ENCODE results near the gene IL37.

The IL37 gene

GRCh38 chr2:112917856-112918255 lies 6.9 kb downstream of the IL37 start:
- Histone ChIP-seq H3K9ac (ENCODE audit: low read length) (no peak overlapping the region), H4K20me1 (ENCODE audit: insufficient read depth, low read length) (no peaks in the 10 kb centered on the region), H3F3A (ENCODE audit: insufficient read depth, low read length) (no peaks in the 10 kb centered on the region), H3K79me2 (ENCODE audit: insufficient read depth, low read length) (no peaks in the 10 kb centered on the region), H3K9me3 (ENCODE audit: low read length) (no peaks in the 10 kb centered on the region), H3K9me2 (ENCODE audit: low read depth, low read length) (no peaks in the 10 kb centered on the region), H3K4me2 (ENCODE audit: low read length) (no peak overlapping the region), H3K27me3 (ENCODE audit: insufficient read depth, low read length) (0 out of 2 replicates have a peak, but pooled peaks cover 2% of the 10 kb centered on the region), H3K36me3 (ENCODE audit: insufficient read depth, low read length) (no peaks in the 10 kb centered on the region), H2AFZ (ENCODE audit: low read length) (no peak overlapping the region), H3K27ac (ENCODE audit: low read depth, low read length, poor library complexity, severe bottlenecking) (no peak overlapping the region), H3K4me3 (ENCODE audit: low read depth, low read length, poor library complexity, severe bottlenecking) (no peak overlapping the region), H3K4me1 (ENCODE audit: insufficient read depth, low read length, severe bottlenecking) (no peaks in the 10 kb centered on the region)
- TF ChIP-seq EZH2 (IDR thresholded peaks at IDR 0.05; ENCODE audit: borderline replicate concordance, low read length), result no peak
- TF ChIP-seq CTCF (IDR thresholded peaks at IDR 0.05; ENCODE audit: low read length), result no peak

GRCh38 chr2:112918256-112918655 lies 7.3 kb downstream of the IL37 start:
- 0 out of 2 replicates have a peak, but pooled peaks cover 3% of the 10 kb centered on the region for H3K27me3 ChIP-seq (ENCODE audit: insufficient read depth, low read length)
- H3K9me2 ChIP-seq (ENCODE audit: low read depth, low read length), result no peaks in the 10 kb centered on the region
- no peak overlapping the region for H3K4me3 ChIP-seq (ENCODE audit: low read depth, low read length, poor library complexity, severe bottlenecking)
- H4K20me1 ChIP-seq (ENCODE audit: insufficient read depth, low read length), result no peaks in the 10 kb centered on the region
- no peak overlapping the region for H3K27ac ChIP-seq (ENCODE audit: low read depth, low read length, poor library complexity, severe bottlenecking)
- TF ChIP-seq CTCF (IDR thresholded peaks at IDR 0.05; ENCODE audit: low read length), result no peak
- no peak for TF ChIP-seq EZH2 (IDR thresholded peaks at IDR 0.05; ENCODE audit: borderline replicate concordance, low read length)
- H2AFZ ChIP-seq (ENCODE audit: low read length), result no peak overlapping the region
- H3K9me3 ChIP-seq (ENCODE audit: low read length), result no peaks in the 10 kb centered on the region
- H3K4me2 ChIP-seq (ENCODE audit: low read length), result no peak overlapping the region
- H3K36me3 ChIP-seq (ENCODE audit: insufficient read depth, low read length), result no peaks in the 10 kb centered on the region
- H3K4me1 ChIP-seq (ENCODE audit: insufficient read depth, low read length, severe bottlenecking), result no peaks in the 10 kb centered on the region
- no peak overlapping the region for H3K9ac ChIP-seq (ENCODE audit: low read length)
- H3K79me2 ChIP-seq (ENCODE audit: insufficient read depth, low read length), result no peaks in the 10 kb centered on the region
- H3F3A ChIP-seq (ENCODE audit: insufficient read depth, low read length), result no peaks in the 10 kb centered on the region

GRCh38 chr2:112919086-112919485 lies 8.1 kb downstream of the IL37 start:
- Histone ChIP-seq H3K9ac (ENCODE audit: low read length) (no peak overlapping the region), H3K27me3 (ENCODE audit: insufficient read depth, low read length) (0 out of 2 replicates have a peak, but pooled peaks cover 3% of the 10 kb centered on the region), H3K4me3 (ENCODE audit: low read depth, low read length, poor library complexity, severe bottlenecking) (no peak overlapping the region), H2AFZ (ENCODE audit: low read length) (no peak overlapping the region), H4K20me1 (ENCODE audit: insufficient read depth, low read length) (no peaks in the 10 kb centered on the region), H3K36me3 (ENCODE audit: insufficient read depth, low read length) (no peaks in the 10 kb centered on the region), H3K4me2 (ENCODE audit: low read length) (no peak overlapping the region), H3K79me2 (ENCODE audit: insufficient read depth, low read length) (no peaks in the 10 kb centered on the region), H3K9me3 (ENCODE audit: low read length) (no peaks in the 10 kb centered on the region), H3K9me2 (ENCODE audit: low read depth, low read length) (no peaks in the 10 kb centered on the region), H3F3A (ENCODE audit: insufficient read depth, low read length) (no peaks in the 10 kb centered on the region), H3K4me1 (ENCODE audit: insufficient read depth, low read length, severe bottlenecking) (no peaks in the 10 kb centered on the region), H3K27ac (ENCODE audit: low read depth, low read length, poor library complexity, severe bottlenecking) (no peak overlapping the region)
- TF ChIP-seq CTCF (IDR thresholded peaks at IDR 0.05; ENCODE audit: low read length), result no peak
- no peak for TF ChIP-seq EZH2 (IDR thresholded peaks at IDR 0.05; ENCODE audit: borderline replicate concordance, low read length)

All from OCI-LY1 (cell line).